HG02970 (cell line): ENCODE measurements around the gene BARHL1.

Source experiments
- ATAC-seq: cut with Tn5 transposase; IDR thresholded peaks from one replicate; pipeline ENCODE4 v1.9.1; 2021; ENCODE audit warnings: mild to moderate bottlenecking, moderate library complexity, moderate number of reproducible peaks; ENCODE audit not compliant: unreplicated experiment, low FRiP score

BARHL1 gene

GRCh38 chr9:132585954-132586829 is 3.8 kb downstream of the BARHL1 start:
- ATAC-seq: no peak

GRCh38 chr9:132586830-132587591 is 4.6 kb downstream of the BARHL1 start:
- ATAC-seq: no peak

GRCh38 chr9:132587592-132587955 is 5.2 kb downstream of the BARHL1 start:
- no peak for ATAC-seq

GRCh38 chr9:132588098-132588497 is 5.7 kb downstream of the BARHL1 start:
- ATAC-seq: no peak

GRCh38 chr9:132588501-132589147 is 6.2 kb downstream of the BARHL1 start:
- no peak for ATAC-seq

GRCh38 chr9:132589148-132590036 is 7.0 kb downstream of the BARHL1 start:
- no peak for ATAC-seq

GRCh38 chr9:132590037-132590317 is 7.6 kb downstream of the BARHL1 start:
- no peak for ATAC-seq

- ATAC-seq: no peak
These were observed 8.1 kb downstream of the BARHL1 start for GRCh38 chr9:132590318-132591182.

GRCh38 chr9:132591244-132591643 is 8.8 kb downstream of the BARHL1 start:
- no peak for ATAC-seq

- no peak for ATAC-seq
These were observed 9.4 kb downstream of the BARHL1 start for GRCh38 chr9:132591751-132592314.

GRCh38 chr9:132592451-132592850 is 10.0 kb downstream of the BARHL1 start:
- no peak for ATAC-seq

- ATAC-seq: no peak
These were observed 12.0 kb downstream of the BARHL1 start for GRCh38 chr9:132594412-132594811.

GRCh38 chr9:132595319-132595718 is 12.9 kb downstream of the BARHL1 start:
- no peak for ATAC-seq

GRCh38 chr9:132596200-132596599 is 13.8 kb downstream of the BARHL1 start:
- no peak for ATAC-seq

- no peak for ATAC-seq
These were observed 14.8 kb downstream of the BARHL1 start for GRCh38 chr9:132597073-132597775.

GRCh38 chr9:132600326-132600984 is 18.0 kb downstream of the BARHL1 start:
- ATAC-seq: no peak

GRCh38 chr9:132602207-132602606 is 19.8 kb downstream of the BARHL1 start:
- ATAC-seq: no peak

GRCh38 chr9:132605387-132605786 is 23.0 kb downstream of the BARHL1 start:
- no peak for ATAC-seq
